ENCODE data around the gene STXBP6.

- no peak for TF ChIP-seq SIN3A (IDR thresholded peaks at IDR 0.05; ENCODE audit: borderline replicate concordance, insufficient read depth, low read length)
- TF ChIP-seq REST (IDR thresholded peaks at IDR 0.05; ENCODE audit: insufficient read depth in 1 of 2, low read depth in 2 of 2, low read length in 2 of 2) = no peak
- no peak for TF ChIP-seq POLR2AphosphoS5 (IDR thresholded peaks at IDR 0.05; ENCODE audit: low read depth, low read length)
These were observed 231.7 kb downstream of the STXBP6 start for GRCh38 chr14:24818058-24818822.
